HK-2 (cell line): ENCODE data around the gene GPR27.

ENCODE experiments used
- DNase-seq: peaks from one replicate; pipeline ENCODE4 v3.0.0-alpha.2; 2018; ENCODE audit not compliant: unreplicated experiment

The GPR27 gene

GRCh38 chr3:71753701-71754609, at the start of gene GPR27:
Gene GPR27, plus strand, starts transcription at chr3:71753855. Its CDS starts 195 bp downstream, at chr3:71754050.
- no peak for DNase-seq

GRCh38 chr3:71704915-71705314, 48.7 kb upstream of the GPR27 start:
- DNase-seq: no peak

GRCh38 chr3:71705681-71706080, 48.0 kb upstream of the GPR27 start:
- DNase-seq: no peak

- peak; percentile 43 for DNase-seq
Measured at GRCh38 chr3:71707595-71707994, 46.1 kb upstream of the GPR27 start.

GRCh38 chr3:71708476-71709105, 45.1 kb upstream of the GPR27 start:
- DNase-seq: no peak

- DNase-seq: no peak
Measured at GRCh38 chr3:71709908-71710511, 43.6 kb upstream of the GPR27 start.

GRCh38 chr3:71710906-71711494, 42.7 kb upstream of the GPR27 start:
- DNase-seq: no peak

GRCh38 chr3:71713041-71713440, 40.6 kb upstream of the GPR27 start:
- no peak for DNase-seq

GRCh38 chr3:71714595-71714994, 39.1 kb upstream of the GPR27 start:
- no peak for DNase-seq

GRCh38 chr3:71718072-71718471, 35.6 kb upstream of the GPR27 start:
- no peak for DNase-seq

- no peak for DNase-seq
Measured at GRCh38 chr3:71721002-71721401, 32.7 kb upstream of the GPR27 start.

GRCh38 chr3:71721651-71722157, 32.0 kb upstream of the GPR27 start:
- no peak for DNase-seq

- no peak for DNase-seq
Measured at GRCh38 chr3:71722693-71723092, 31.0 kb upstream of the GPR27 start.

GRCh38 chr3:71723452-71724170, 30.0 kb upstream of the GPR27 start:
- DNase-seq: no peak

- DNase-seq: no peak
Measured at GRCh38 chr3:71724171-71724453, 29.5 kb upstream of the GPR27 start.

GRCh38 chr3:71724584-71725270, 28.9 kb upstream of the GPR27 start:
- DNase-seq: peak; percentile 23

- no peak for DNase-seq
Measured at GRCh38 chr3:71725271-71725991, 28.2 kb upstream of the GPR27 start, which contains the start of gene EIF4E3. Gene EIF4E3, minus strand, starts transcription at chr3:71725402. Its CDS starts 35 bp downstream, at chr3:71725367.

GRCh38 chr3:71726146-71726545, 27.5 kb upstream of the GPR27 start:
- no peak for DNase-seq

GRCh38 chr3:71728632-71729342, 24.9 kb upstream of the GPR27 start:
- no peak for DNase-seq

GRCh38 chr3:71732637-71733036, 21.0 kb upstream of the GPR27 start:
- no peak for DNase-seq
